Dedifferentiated amniotic fluid mesenchymal stem cell (primary cell): ENCODE measurements around the gene ABCC12.
"Not testable (repeated sequence)": the region's sequence is repeated elsewhere in the genome, so short reads cannot be mapped to it uniquely, and the experiment has no call there.

Experiments
- DNase-seq: peaks from one replicate; pipeline ENCODE4 v3.0.0-alpha.2; 2016; ENCODE audit errors: extremely low spot score

Gene ABCC12

DNA sequence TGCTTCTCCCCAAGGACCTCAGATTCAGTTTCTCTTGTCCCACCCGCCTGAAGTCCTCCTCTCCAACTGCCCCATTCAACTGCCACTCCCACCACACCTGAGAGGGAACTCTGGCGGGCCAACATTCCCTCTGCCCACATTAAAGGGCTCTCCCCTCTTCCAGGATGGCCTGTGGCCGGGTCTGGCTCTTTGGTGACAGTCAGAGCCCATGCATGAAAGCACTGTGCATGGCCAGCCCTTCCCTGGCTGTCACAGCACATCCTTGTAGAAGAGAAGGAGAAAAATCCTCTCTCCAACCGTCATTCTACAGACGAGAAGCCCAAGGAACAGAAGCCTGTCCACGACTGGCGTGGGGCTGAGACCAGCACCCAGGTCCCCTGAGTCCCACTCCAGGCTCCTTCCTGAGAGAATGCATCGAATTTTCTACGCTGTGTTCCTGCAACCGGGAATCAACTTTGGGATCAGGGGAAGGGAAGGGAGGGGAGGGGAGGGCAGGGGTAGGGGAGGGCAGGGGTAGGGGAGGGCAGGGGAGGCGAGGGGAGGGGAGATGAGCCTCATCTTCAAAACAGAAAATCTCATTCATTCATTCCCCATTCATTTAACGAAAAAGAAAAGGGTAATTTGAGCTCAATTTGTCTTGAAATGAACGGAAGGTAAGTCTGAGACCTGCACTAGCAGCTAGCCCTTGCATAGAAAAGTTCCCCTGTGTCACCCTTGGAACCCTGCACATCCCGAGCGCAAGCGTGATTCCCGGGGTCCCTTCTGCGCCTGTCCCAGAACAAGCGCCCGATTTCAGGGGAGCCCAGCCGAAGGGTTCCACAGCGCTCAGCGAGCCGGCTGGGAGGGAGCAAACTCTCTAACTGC lies at the start of gene ABCC12:
ABCC12 (minus strand) TSS at position 68 of the 864 bp plus-strand sequence. CDS start 9,569 bp downstream, outside the sequence.
- no peak for DNase-seq

DNA sequence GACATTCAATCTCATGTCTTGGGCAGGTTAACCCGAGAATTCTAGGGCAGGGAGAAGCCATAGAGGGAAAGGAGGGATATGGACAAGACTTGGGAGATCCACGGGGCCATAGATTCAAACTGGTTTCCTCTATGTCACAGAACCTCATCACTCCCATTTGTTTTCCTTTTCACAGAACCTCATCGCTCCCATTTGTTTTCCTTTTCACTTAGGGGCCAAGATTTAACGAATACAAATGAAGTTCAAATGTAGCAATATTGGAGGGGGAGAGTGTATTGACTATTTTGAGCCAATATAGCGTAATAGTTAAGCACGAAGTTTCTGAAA lies 49.0 kb upstream of the ABCC12 start:
- DNase-seq, result no peak

DNA sequence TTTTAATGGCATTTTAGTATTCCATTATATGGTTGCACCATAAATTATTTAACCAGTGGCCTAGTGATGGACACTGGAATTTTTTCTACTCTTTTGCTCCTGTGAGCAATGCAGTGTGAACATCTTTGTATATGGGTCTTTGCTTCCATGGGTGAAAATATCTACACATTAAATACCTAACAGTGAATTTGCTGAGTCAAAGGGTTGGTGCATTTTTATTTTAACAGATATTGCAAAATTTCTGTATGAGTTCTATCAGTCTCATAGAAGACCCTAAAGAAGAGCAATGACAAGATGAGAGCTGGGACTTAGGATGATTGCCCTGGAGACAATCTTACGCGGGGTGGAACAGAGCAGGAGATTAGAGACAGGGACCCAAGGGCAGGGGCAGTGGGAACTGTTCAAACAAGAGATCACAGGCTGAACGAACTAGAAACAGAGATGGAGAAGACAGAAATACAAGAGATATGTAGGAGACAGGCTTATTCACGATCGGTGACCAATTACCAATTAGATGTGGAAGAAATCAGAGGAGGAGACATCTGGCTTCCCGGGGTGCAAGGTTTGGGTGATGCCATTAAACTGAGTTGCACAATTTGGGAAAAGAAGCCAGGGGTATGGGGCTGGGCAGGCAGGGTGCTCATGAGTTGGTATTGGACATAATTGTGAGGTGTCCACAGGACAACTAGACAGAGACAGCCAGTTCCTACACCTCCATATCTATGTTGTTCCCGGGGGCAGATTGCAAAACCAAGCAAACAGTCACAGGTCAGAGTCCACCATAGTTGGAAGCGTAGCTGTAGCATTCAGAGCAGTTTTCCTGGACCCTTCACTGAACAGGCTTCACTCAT lies 48.4 kb upstream of the ABCC12 start:
- DNase-seq, result no peak

DNA sequence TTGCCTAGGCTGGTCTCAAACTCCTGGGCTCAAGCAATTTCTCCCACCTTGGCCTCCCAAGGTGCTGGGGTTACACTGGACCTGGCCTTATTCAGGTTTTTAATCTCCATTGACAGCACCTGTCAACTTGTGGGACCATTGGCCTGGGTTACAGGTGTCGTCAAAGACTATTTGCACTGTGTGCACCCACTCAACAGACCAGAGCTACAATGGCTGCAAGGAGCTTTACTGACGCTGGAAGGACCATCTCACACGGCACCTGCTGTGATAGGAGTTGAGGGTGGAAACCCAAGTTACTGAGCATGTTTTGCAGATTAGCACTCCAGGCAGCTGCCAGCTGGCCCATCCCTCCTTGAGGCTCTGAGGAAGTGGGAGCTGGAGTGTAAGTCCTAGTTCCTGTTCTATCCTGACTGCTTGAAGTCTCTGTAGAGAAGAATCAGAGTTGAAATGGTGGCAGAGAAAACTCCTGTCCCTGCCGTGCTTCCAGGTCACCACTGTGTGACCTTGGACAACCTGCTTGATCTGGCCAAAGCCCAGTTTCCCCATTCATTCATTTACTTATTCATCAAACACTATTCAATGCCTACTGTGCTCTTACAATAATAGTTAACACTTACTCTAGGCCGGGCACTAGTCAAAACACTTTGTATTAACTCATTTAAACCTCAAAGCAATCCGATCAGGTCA lies 45.9 kb upstream of the ABCC12 start:
- no peak for DNase-seq

DNA sequence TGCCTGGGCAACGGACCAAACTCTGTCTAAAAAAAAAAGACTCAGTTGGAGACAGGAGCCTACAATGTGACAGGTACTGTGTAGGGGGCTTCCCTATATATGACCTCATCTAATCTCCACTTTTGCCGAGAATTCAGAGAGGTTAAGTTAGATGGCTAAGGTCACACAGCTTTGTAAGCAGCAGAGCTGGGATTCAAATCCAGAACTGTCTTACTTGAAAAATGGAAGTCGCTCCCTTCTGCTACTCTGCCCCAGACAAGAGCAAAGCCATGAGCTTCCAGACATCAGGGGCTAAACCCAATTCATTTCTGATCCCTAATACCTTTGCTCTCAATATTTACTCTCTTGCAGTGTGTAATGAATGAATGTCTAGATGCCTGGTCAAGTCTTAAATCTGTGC lies 41.5 kb upstream of the ABCC12 start:
- no peak for DNase-seq

DNA sequence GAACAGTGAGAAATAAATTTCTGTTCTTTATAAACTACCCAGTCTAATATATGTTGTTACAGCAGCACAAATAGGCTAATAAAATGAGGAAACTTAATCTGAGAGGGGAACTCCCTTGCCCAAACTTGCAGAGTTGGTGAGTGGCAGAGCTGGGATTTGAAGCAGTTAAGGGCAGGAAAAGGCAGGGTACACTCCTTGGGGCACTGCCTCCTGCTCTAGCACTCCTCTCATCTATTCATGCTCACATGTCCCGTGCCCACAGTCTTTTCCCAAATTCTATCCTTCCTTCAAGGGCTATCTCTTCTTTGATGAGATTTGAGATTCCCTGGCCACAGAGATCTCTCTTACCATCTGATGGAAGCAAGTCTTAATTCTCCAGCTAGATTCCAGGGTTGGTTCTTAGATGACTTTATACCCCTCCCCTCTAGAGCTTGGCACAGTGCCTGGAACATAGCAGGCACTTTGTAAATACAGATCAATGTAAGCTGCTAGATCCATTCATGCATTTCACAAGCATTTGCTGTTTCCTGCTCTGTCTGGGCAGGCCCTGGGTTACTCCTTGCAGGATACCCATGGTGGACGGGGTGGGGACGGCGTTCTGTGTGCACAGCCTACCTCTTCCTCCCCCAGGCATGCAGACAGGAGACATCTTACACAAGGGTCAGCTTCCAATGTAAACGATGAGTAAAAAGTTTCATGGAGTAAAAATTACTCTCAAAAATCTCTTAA lies 39.2 kb upstream of the ABCC12 start:
- DNase-seq, result no peak

DNA sequence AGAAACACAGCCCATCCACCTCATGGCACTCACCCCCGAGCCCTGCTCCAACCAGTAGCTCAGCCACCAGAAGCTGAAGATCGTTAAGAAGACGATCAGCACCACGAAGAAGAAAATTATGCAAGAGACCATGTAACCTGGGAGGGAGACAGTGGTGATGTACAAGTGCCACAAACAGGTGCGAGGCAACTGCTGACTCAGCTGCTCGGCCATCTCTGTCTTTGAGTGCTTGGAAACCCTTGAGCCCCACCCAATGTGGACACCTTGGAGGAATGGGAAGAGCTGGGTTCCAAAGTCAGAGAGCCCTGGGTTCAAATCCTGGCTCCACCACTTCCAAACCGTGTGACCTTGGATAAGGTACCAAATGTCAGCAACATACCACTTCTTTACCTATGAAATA lies 38.1 kb upstream of the ABCC12 start:
- no peak for DNase-seq

DNA sequence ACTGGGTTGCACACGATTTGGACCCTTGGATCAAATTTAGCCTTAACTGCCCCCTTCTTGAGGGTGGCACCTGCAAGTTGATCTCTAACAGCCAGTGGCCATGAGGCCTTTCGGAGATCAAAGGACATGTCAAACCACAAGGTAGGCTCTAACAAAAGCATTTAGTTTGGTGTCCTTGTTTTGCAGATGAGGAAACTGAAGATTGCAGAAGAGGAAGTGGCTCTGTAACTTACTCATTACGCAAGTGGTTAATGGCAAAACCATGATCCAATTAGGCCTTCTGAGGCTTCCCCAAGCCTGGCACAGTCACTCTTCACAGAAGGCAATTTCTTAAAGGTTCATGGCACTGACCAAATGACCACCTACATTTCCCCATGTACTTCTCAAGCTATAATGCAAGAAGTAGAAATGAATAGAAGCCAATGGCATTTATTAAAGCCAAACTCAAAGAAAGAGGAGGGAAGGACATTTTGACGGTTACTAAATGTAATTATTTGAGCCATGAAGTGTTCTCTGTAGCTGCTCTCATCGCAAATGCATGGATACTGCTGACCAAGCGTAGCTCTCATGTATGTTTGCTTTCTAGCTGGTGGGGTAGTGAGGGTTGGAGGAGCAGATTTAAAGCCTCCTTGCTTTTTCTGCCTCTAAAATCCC lies 32.8 kb upstream of the ABCC12 start:
- no peak for DNase-seq

DNA sequence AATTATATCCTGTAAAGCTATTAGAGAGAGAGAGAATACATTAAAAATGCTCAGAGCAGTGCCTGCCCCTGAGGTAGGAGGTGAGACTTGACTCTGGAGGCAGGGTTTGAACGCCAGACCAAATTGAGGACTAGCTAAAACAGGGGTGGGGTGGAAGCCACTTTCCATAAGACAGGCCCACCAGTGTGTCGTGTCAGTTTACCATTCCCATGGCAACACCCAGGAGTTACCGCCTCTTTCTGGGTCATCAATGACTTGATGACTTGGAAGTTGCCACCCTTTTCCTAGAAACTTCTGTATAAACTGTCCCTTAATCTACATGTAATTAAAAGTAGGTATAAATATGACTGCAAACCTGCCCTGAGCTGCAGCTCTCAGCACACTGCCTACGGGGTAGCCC lies 32.0 kb upstream of the ABCC12 start:
- DNase-seq, result no peak

DNA sequence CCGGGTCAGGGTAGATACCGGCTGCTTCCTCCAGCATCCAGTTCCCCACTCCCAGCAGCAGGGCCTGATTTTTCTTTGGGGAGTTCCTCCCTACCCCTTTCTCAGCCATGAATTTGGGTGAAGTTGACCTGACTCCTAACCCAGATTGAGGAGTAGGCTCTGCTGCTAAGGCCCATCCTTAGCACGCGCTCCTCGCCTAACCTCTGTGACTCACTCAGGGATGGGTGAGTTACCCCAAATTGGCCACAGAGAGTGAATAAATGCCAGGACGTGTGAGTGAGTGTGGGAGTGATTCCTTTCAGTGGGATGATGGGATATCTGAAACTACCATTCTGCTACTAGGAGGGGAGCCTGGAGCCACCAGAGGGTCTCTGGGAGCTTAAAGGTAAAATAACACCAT lies 28.9 kb upstream of the ABCC12 start:
- DNase-seq, result no peak

DNA sequence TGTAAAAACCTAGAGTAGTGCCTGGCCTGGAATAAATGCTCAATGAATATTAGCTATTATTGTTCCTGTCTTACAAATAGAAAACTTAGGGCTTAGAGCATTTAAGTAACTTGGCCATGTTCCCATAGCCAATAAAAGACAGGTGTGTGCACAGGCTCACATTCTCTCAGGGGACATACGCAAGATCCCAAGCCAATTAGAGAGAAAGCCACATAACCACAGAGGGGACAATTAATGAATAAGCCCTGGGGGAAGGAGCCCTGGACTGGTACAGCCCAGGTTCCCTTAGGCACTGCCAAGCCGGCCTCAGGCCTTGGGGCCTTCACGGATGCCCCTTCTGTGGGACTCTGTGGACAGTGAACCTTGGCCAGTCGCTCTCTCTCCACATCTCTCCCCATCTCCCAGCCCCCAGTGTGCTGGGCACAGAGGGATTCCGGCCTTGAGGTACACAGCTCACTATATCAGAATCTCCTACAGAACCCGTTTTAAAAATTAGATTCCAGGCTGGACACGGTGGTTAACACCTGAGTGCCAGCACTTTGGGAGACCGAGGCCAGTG lies 27.3 kb upstream of the ABCC12 start:
- no peak for DNase-seq

DNA sequence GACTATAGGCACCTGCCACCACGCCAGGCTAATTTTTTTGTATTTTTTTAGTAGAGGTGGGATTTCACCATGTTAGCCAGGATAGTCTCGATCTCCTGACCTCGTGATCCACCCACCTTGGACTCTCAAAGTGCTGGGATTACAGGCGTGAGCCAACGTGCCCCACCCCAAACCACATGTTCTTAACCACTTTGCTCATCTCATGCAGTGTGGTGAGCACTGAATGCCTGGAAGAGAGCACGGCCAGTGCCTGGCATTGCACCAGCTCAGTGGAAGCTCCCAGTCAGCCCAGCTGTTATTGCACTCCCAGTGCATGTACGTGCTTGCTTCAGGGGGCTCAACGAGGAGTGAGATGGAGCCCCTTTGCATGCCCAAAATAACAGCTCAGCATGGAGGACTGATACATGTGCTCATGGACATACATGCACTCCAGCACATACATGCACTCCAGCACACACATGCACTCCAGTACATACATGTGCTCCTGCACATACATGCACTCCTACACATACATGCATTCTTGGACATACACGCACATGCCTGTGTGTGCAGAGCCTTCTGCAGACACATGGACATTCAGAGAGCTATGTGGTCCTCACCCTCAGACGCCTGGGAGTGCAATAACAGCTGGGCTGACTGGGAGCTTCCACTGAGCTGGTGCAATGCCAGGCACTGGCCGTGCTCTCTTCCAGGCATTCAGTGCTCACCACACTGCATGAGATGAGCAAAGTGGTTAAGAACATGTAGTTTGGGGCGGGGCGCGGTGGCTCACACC lies 26.1 kb upstream of the ABCC12 start:
- DNase-seq, result not testable (repeated sequence)

DNA sequence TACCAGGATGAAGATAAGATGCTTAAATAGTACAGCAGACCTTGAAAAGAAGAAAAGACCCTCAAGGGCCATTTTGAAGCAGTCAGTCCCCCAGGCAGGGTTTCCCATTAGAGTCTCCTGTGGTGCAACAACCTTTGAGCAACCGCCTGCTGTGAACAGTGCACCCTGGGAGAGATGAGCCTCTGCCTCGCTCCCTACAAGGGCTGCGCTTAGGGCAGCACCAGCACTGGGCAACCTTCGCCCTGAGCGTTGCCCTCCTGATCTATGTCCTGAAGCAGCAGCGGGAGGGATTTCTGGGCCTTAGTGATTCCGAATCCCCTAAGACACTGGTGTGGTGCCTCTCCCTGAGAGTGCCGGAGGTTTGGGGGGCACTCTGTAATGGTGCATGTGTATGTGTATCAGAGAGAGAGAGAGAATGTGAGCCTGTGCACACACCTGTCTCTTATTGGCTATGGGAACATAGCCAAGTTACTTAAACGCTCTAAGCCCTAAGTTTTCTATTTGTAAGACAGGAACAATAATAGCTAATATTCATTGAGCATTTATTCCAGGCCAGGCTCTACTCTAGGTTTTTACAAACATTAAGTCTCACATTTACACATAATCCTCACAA lies 25.2 kb upstream of the ABCC12 start:
- DNase-seq, result no peak

DNA sequence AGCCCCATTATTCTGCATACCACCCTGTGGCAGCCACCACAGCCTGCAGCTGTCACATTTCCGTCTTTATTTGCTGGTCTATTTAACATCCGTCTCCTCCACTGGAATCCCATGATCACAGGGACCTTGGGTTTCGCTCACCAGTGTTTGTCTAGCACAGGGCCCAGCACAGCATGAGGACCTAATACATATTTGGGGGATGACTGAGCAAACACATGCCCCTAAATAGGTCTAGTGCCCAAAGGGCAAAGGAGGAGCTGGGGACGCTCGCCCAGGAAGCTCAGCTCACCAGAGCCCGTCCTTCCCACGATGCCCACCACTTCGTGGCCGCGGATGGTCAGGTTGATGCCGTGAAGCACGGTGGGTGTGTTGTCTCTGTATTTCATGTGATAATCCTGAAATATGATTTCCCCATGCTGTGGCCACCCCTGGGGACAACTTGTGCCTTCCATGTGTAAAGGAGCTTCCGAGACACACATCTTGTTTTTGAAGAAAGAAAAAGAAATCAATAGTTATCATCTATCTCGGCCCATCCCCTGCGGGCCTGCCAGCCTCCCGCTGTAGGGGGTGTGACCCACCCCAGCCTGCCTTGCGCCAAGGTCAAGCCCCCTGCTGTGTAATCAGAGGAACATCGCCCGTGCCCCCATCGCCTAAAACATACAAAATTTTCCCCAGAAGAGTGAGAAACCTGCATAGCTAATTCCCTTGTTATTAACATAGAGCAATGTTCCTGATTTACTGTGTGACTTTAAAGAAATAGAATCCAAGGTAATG lies 21.0 kb upstream of the ABCC12 start:
- DNase-seq, result no peak

DNA sequence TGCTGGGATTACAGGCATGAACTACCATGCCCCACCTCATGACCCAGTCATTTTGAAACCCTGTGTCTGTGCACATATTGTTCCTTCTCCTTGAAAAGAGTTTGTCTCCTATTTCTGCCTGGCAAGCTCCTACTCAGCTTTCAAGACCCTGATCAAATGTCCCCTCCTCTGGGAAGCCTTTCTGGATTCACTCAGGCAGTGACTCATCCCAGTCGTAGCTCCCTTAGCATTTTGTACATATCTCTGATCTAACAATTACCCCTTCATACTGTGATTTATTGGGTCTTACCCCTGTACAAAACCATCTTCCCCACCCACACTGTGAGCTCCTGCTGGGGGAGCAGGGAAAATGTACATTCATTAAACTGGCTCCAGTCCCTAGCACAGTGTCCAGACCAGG lies 18.1 kb upstream of the ABCC12 start:
- no peak for DNase-seq

DNA sequence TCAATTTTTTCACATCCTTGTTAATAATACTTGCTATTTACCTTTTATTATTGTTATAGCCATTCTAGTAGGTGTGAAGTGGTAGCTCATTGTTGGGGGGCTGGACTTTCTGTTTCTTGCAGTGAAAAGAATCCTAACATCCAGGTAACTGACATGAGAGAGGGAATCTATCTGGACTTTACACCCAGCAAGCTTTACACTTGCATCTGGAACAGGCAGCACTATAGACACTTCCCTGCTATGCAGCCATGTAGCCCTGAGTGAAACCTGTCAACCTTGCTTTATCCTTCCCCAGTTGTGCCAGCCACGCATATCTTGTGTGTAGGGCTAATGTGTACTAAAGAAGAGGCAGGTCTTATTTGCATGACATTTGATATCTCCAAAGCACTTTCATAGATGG lies 16.9 kb upstream of the ABCC12 start:
- no peak for DNase-seq

DNA sequence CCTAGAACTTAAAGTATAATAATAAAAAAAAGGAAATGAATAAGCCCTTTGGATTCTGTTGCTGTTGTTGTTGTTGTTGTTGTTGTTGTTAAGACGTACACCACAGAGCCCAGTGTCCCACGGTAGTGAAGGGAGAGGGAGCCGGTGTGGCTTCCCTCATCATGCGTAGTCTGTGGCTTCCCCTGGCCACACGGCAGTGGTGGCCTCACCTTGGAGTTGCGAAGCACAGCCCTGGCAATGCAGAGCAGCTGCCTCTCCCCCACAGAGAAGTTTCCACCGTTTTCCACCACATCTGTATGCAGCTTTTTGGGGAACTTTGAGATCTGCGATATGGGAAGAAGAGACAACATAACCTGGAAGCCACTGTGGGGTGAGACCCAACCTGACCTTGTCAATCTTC lies 14.1 kb upstream of the ABCC12 start:
- DNase-seq, result no peak

DNA sequence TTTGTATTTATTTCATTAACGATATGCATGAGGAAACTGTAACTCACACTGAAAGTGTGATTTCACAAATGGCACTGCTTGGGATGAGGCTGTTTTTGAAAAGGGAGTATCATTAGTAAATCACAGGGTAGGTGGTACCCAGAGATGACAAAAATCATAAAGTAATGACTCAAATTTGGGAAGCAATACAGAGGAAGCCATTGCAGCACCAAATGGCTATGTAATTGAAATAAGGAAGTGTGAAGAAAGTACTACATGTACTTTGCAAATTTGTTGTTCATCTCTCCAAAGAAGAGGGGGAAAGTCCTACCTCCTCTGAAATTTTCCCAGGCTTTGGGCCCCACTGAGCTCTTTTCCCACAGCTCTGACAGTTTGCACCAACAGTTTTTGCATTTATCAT lies 12.3 kb upstream of the ABCC12 start:
- no peak for DNase-seq

DNA sequence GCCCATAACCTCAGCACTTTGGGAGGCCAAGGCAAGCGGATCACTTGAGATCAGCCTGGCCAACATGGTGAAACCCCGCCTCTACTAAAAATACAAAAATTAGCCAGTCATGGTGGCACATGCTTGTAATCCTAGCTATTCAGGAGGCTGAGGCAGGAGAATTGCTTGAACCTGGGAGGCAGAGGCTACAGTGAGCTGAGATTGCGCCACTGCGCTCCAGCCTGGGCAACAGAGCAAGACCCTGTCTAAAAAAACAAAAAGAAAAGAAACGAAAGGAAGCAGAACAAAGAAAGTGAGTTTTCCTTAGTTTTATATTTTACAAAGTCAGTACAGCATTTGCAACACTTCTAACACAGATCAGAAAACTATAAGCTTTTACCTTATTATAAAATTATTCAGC lies 10.8 kb upstream of the ABCC12 start:
- not testable (repeated sequence) for DNase-seq
